Hematopoietic multipotent progenitor cell treated with erythropoietin and hydrocortisone succinate and interleukin-3 and kit ligand, for 17 days (in vitro differentiated cells): ENCODE results near the gene LAMA5.
A peak's percentile ranks its signal among the peaks of the same experiment; 100 is the strongest.

ENCODE experiments used
- DNase-seq: peaks from one replicate; pipeline ENCODE4 v3.0.0-alpha.2; 2015; ENCODE audit warnings: low spot score

LAMA5 gene

DNA sequence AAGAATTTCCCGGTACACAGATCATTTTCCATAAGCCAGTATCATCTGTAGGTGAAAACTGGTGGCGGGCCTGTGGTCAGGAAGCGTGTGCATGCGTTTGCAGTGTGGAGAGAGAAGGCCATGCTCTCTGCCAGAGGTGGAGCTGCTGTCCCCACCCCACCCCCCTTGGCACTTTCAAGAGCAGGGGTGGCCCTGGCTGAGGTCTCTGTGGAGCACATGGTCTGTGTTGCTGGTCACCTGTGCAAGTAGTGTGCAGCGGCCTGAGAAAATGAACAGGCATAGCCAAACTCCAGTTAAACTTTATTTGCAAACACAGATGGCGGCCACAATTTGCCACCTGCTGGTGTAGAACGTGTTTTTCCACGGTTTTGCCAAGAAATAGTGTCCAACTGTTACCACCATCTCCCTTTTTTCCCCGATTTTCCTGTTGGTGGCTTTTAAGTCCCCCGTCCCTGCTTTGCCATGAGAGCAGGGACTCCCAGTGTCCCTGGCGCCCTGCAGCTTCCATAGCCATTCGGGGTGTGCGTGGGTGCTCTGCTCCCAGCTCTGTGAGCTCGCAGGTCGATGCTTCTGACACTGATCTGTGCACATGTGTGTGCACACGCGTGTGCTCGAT, 61.9 kb downstream of the LAMA5 start:
- DNase-seq: no peak

- no peak for DNase-seq
Measured at GRCh38 chr20:62304331-62305148, 62.6 kb downstream of the LAMA5 start.

DNA sequence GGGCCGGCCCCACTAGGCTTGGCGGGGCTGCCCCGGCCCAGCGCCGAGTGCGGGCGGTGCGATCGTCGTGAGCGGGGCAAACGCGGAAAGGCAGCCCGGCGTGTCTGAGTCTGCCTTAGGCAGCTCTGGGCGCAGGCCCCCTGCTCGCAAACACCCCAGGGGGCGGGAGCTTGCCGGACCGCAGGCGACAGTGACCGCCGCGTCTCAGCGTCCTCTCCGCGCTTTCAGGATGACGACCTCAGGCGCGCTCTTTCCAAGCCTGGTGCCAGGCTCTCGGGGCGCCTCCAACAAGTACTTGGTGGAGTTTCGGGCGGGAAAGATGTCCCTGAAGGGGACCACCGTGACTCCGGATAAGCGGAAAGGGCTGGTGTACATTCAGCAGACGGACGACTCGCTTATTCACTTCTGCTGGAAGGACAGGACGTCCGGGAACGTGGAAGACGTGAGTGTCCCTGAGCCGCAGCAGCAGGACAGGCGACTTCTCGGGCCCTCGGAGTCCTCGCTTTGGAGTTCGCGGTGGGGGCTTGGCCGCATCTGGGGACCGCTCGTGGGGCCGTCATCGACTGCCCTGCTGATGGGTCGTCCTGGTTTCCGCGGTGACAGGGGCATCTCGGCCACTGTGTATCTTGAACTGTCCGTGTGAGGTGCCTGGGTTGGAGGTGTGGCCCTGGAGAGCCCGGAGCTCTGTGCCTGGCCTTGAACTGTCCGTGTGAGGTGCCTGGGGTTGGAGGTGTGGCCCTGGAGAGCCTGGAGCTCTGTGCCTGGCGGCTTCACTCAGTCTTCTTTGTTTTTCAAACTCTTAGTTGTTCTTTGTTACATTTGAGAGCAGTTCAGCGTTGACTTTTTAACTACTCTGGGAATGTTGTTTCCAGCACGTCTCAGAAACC, 63.5 kb downstream of the LAMA5 start:
- peak; percentile 13 for DNase-seq

GRCh38 chr20:62303062-62303339, 64.1 kb downstream of the LAMA5 start:
- DNase-seq: no peak

DNA sequence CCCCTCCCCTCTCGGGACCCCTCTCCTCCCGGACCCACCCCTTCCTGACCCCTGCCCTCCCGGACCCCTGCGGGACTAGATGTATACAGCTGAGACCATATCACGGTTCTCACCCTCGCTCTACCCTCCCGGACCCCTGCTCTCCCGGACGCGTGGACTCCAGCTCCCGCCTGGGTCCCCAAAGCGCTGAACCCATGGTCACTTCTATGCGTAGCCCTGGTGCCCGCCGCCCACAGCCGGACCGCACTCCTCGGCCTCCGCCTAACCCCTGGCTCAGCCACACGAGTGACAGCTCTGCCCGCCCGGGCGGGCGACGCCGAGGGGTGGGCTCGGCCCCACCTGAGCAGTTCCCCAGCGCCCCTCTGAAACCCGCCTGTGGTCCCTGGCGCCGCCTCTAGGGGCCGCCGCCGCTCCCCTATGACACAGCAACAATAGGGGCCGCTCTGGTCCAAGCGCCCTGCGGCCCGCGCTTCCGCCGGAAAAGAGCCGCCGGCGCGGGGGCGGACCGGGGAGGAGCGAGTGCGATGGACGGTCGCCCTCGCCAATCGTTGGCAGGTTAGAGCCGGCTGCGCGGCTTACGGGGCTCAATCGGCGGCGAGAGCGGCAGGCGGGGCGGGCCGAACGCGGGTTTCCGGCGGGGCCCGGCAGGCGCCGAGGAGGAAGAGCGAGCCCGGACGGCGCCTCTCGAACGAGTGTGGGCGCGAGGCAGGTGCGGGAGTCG, 64.6 kb downstream of the LAMA5 start, which contains the start of gene ADRM1:
Gene ADRM1 (plus strand): TSS at position 657 of the 721 bp plus-strand sequence. CDS start 572 bp downstream, outside the sequence.
- DNase-seq: peak; percentile 97

DNA sequence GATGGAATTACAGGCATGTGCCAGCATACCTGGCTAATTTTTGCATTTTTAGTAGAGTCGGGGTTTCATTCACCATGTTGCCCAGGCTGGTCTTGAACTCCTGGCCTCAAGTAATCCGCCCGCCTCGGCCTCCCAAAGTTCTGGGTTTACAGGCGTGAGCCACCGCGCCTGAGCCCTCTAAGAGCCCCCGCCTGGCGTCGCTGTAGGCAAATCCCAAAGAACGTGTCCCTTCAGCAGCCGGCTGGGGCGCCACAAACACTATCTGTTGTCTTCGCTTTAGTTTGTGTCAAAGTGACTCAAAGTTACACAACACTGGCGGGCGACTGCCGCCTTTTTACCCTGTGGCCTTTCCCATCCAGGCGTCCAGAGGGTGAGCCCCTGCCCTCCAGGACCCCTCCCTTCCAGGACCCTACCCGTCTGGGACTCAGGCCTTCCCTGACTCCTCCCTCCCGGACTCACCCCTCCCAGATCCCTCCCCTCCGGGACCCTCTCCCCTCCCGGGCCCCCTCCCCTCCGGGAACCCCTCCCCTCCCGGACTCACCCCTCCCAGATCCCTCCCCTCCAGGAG, 65.3 kb downstream of the LAMA5 start:
- DNase-seq: peak; percentile 92

DNA sequence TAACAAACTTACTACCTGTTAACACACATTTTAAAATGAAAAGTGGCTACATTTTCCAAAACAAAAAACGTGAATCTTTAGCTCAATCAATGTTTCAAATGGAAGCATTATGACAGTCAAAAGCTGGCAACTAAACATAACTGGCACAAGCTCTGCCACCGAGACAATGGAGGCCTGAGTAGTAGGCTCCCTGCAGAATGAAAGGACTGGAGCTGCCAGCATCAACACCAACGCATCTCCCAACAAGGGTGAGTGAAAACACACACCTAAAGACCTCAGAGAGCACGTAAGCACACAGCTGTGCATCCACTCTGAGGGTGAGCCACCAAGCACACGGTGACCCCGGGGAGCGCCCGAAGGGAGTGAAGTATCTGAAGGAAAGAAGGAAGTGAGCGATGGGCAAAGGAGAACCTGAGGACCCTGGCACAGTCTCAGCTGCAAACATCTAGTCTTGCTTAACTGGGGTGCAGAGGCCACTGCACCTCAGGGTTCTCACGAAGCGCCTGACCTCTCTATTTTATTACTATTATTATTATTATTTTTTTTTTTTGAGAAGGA, 65.9 kb downstream of the LAMA5 start:
- no peak for DNase-seq

- DNase-seq: no peak
Measured at GRCh38 chr20:62300319-62300718, 66.8 kb downstream of the LAMA5 start.

- no peak for DNase-seq
Measured at GRCh38 chr20:62299666-62300236, 67.4 kb downstream of the LAMA5 start.

DNA sequence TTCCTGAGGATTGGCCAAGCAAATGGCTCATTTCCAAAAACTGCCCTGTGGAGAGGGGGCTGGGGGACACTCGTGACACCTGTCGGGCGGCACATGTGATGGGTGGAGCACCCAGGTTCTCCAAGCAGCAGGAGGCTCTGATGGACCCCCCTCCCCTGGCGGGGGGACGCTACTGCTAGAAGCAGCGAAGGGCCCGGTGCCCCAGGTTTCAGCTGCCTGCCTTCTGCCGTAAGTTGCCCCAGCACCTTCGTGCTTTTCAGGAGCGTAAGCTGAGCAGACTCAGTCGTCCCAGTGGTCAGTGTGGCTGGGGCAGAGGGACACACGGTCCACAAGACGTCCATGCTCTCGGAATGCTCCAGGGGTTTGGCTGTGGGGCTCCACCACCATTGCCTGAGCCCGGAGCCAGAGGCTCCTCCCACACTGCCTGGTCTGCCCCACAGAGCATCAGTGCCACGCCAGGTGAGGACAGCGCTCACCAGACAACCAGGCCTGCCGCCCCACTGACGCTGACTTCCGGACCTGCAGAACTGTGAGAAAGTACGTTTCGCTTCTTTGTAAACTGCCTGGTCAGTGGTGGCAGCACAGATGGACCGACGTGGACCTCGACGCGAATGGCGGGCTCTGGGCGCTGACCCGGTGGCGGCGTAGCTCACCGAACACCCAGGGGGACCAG, 68.4 kb downstream of the LAMA5 start:
- no peak for DNase-seq

- DNase-seq: no peak
Measured at GRCh38 chr20:62297449-62298227, 69.5 kb downstream of the LAMA5 start.

DNA sequence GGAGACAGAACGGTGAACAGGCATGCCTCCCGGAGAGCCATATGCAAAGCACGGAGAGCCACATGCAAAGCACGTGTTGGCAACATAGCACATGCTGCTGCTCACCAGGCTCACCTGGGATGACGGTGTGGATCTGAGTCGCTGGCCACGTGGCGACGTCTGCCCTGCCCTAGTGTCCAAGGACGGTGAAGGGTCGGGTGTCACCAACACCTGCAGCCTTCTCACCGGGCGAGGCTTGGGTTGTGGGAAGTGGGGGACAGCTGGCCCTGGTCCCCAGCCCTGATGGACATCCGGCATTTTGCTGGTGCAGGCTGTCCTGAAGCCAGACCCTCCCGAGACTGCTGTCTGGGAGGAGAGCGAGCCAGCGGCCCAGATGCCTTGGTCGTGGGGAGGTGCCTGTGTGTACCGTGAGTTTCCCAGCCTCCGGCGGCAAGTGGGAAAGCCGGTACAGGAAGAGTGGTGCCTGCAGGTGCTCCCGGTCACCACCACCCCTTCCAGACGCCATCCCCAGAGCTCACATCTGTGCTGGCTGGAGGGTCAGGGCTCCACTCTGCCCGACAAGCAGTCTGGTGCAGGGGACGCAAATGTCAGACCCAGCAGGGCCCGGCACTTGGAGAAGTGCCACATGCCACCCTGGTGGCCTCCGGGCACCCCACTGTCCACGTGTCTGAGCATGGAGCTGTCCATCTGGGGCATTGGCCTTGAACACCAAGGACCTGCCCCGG, 70.2 kb downstream of the LAMA5 start:
- DNase-seq: no peak

- DNase-seq: no peak
Measured at GRCh38 chr20:62294516-62294915, 72.6 kb downstream of the LAMA5 start.

GRCh38 chr20:62293946-62294345, 73.2 kb downstream of the LAMA5 start:
- no peak for DNase-seq

- no peak for DNase-seq
Measured at GRCh38 chr20:62293111-62293784, 73.9 kb downstream of the LAMA5 start.

GRCh38 chr20:62292108-62292507, 75.0 kb downstream of the LAMA5 start:
- DNase-seq: no peak

GRCh38 chr20:62291251-62292066, 75.7 kb downstream of the LAMA5 start:
- DNase-seq: no peak

DNA sequence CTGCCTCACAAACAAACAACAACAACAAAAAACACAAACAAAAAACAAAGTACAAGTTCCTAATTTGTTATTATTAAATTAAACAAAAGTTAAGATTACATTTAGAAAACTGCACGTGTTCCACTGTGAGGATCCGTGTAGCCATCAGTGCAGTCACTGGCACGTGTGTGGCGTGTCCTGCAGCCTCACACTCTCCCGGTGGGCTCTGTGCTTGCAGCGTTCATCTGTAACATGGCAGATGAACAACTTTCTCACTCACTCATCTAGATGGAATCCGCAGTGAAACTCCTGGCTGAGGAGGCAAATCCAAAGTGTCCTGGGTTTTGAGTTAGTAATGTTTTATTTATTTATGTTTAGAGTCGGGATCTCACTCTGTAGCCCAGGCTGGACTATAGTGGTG, 77.2 kb downstream of the LAMA5 start:
- no peak for DNase-seq
